DMS114 treated with DMSO at 0.1 percent for 48 hours (cell line): ENCODE measurements around the gene NUDT8.
"Not testable (repeated sequence)": the region's sequence is repeated elsewhere in the genome, so short reads cannot be mapped to it uniquely, and the experiment has no call there.

Experiments
- DNase-seq: peaks from one replicate; lab custom pipeline; 2025; ENCODE audit not compliant: unreplicated experiment; lab: John Stamatoyannopoulos, UW

NUDT8 gene

GRCh38 chr11:67642173-67643120 is 12.7 kb upstream of the NUDT8 start:
- DNase-seq = no peak

GRCh38 chr11:67641338-67642172 is 11.8 kb upstream of the NUDT8 start:
- no peak for DNase-seq

DNA sequence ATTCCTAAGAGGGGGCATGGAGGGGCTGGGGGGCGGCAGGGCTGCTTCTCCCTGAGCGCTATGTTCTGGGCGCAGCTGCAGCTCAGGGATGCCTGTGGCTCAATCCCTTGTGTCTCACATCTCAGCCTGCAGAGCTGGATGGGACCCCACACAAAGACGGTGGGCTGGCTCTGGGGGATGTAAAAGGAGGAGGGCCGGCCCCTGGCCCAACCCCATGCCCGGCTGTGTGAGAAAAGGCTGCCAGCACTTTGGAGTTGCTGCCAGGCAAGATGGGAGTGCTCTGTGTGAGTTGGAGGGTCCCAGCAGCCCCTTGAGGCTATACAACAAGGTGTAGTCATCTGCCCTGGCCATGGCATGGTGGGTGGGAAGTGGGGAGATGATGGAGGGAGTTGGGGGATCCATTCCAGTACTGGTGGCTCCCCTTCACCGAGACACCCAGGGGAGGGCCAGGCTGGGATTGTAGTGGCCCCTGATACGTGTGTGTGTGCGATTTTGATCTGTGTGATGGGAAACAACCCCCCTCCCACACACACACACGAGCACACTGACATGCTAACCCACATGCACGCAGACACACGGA is 11.1 kb upstream of the NUDT8 start:
- no peak for DNase-seq

- DNase-seq = peak; percentile 81
These were observed 10.5 kb upstream of the NUDT8 start for GRCh38 chr11:67640021-67640757.

- no peak for DNase-seq
These were observed 9.7 kb upstream of the NUDT8 start, which contains the start of gene TBX10 for GRCh38 chr11:67639438-67639859. TBX10 (minus strand) TSS chr11:67639763; CDS start chr11:67639472, 291 bp downstream.

DNA sequence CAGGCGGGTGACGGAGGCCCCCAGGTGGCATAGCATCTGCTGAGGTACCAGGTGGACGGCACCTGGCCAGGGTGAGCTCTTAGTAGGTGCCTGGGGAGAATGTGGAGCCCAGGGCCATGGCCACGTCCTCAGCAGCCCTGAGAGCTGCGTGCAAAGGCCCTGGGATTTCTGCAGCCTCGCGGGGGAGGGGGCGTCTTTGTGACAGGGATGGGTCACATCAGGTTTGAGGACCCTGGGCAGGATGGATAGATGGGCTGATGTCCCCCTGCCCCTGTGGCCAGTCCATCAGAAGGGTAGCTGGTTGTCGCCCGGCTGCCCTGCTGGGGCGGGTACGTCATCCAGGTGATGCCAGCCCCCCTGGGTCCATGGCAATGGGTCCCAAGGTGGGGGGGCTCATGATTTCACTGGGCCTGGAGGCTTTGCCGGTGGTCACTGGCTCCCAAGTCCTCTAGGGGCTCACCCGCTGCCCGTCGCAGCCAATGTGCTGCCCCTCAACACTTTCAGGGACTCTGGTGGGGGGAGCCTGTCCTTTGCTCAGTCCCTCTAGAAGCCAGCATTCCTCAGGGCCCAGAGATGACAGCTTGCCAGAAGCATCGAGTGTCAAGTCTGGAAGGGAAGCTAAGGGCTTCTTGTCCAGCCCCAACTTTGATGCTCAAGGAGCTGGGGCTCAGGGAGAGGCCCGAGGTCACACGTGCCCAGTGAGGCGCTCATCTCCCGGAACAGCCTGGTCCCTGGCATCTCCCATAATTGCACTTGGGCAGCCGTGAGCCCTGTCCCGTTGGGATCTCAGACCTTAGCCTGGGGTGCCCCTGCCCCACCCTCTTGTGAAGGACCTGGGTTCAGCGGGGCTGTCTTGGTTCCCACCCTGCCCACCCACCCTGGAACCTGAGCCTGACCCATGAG is 9.0 kb upstream of the NUDT8 start:
- DNase-seq = no peak

DNA sequence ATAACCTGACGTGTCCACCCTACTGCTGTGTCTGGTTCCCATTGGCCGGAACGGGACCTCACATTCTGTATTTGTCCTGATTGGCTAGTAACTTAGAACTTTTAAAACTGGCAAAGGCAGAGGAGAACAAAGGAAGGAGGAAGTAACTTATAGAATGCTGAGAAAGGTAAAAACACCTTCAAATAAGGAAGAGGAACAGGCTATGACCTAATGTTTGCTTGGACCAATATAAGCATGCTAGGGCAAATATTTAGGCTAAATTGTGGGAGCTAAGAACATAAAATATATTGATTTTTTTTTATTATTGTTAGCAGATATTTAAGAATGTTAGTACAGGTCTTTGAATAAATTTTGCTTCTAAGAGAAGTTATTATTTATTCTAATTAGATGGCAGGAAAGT is 7.7 kb upstream of the NUDT8 start:
- not testable (repeated sequence) for DNase-seq

GRCh38 chr11:67636962-67637361 is 7.2 kb upstream of the NUDT8 start:
- no peak for DNase-seq

- DNase-seq = no peak
These were observed 5.4 kb upstream of the NUDT8 start for GRCh38 chr11:67635231-67635521.

DNA sequence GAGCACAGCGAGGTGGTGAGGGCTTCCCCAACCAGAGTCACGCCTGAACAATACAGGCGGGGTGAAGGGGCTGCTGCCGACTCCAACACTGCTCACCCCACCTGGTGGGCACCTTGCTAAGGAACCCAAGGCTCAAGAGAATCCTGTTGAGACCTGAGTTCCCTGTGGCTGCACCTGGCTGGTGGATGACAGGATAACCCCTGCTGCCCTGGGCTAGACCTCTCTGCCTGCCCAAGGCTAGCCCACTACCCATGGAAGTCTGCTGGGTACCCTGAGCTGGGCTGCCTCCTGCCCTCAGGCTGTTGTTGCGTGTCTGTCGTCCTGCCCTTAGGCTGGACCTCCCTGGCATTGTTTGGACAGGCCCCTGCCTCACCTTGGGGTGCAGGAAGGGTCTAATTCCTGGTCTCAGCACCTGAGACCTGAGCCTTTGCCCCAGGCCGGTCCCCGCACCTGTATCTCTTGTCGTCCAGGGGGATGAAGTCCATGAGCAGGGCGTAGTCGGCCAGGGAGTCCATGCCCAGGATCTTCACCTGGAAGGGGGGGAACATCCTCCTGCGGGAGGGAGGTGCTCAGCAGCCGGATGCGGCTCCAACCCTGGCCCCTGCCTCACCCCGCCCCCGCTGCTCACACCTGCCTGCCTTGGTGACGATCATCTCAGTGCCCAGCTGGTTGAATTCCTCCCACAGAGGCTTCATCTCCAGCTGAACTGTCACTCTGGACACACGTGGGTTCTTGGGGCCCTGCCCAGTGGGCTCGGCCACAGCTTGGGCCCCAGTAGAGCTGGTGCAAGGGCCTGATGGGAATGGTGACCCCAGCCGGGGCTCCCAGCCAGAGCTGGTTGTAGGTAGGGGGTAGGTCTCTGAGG is 4.9 kb upstream of the NUDT8 start:
- DNase-seq = no peak

DNA sequence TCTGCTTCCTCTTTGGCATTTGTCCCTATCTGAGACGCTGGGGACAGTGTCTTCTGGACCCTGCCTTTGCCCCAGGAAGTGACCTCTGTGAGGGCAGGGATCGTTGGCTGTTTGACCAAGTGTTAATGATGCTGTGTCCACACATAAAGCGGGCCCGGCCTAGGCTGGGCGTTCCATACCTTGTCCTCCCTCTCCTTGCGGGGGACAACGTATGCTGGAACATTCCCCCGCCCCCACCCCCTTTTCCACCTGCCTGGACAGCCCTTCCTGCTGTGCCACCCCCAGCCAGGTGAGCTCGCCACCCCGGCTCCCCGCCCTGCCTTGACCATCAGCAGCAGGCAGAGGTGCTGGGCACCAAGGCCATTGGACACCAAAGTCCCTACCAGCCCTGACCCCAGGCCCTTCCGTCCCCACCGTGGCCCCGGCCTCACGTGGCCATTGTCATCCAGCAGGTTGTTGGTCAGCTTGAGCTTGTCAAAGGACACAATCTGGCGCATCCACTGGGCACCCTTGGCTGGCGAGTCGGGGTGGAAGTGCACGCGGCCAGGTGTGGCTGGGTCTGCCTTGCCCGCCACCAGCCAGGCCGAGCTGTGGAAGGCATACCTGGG is 4.1 kb upstream of the NUDT8 start:
- DNase-seq = no peak

DNA sequence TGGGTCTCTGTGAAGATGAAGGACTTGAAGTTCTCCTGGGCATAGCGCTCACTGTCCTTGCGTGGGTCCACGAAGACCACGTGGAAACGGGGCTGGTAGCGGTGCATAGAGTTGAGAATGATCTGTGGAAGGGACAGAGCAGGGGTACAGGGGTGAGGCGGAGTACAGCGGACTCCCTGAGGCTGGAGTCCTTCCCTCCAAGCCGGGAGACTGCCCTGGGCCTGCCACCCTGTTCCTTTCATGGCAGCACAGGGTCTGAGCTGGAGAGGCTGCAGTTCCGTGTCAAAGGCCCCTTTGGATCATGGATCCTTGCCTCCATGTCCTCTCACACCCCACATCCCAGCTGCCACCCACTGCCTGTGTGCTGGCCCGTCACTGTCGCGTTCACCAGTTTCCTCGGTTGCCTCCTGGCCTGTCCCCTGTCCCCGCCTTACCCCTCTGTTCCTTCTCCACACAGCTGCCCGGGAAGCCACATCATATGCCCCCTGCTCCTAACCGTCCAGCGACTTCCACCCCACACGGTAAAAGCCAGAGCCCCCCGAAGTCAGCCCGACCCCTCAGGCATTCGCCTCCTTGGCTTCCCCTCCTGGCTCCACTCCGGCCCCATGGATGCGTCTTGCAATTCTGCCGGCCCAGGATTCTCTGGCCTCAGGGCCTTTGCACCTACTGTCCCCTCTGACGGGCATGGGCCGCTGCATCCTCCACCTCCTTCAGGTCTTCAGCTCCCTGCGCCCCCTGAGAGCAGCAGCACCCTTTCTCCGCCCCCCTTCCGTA is 3.4 kb upstream of the NUDT8 start:
- DNase-seq = no peak

DNA sequence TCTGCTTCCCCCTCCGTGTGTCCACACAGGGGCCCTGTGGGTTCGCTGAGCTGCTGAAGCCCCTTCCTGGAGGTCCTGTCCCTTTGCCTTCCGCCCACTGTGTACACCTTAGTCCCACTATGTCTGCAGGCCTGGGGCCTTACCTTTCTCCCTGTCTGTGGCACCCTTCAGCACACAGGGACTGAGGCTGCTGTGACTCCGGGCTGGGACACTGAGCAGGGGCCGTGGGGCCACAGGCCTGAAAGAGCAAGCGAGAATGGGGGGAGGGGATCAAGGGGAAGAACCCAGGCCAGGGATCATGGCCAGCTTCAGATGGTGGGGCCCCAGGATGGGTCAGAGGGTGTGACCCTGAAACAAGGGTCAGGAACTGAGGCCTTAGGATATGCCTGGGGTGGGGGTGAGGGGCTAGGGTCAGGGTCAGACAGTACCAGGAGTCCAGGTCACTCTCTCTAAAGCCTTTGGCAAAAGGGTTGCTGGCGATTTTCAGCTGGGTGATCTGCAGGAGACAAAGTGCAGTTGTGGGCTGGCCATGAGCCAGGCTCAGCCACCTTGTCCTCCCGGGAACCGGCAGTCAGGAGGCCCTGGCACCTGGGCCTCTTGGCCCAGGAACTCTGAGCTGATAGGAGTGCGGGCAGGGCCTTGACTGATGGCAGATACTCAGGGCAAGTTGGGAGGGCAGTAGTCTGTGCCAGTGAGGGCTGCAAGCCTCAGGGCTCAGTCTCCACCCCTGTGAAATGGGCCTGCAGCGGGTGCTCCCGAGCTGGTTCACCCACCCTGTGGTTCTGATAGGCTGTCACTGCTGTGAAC is 2.6 kb upstream of the NUDT8 start:
- no peak for DNase-seq

DNA sequence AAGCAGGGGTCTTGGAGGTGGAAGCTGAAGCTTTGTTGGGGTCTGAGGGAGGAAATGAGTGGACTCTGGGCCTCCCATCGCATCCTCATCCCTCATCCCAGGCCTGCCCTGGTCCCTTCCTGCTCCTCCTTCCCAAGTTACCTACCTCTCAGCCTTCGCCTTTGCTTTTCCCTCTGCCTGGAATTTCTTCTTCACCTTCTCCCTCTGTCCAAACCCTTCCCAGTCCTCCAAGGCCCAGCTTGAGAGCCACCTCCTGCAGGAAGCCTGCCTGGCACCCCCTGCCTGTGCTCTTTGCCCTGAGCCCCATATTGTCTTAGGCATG is 2.1 kb upstream of the NUDT8 start:
- DNase-seq = no peak

GRCh38 chr11:67631411-67631810 is 1.7 kb upstream of the NUDT8 start:
- DNase-seq = no peak

- DNase-seq = no peak
These were observed 1.2 kb upstream of the NUDT8 start for GRCh38 chr11:67630943-67631331.

GRCh38 chr11:67630228-67630942 is 648 bp upstream of the NUDT8 start:
- DNase-seq = peak; percentile 100
